GM12892 (cell line): ENCODE data around the gene ARL2BP.

Experiments
- POLR2A ChIP-seq: IDR thresholded peaks from 2 replicates; pipeline ENCODE4 v1.6.1; 2011; ENCODE audit warnings: low read depth, low read length, control low read depth
- POLR2AphosphoS5 ChIP-seq: IDR thresholded peaks from 2 replicates; pipeline ENCODE4 v1.6.1; 2011; ENCODE audit warnings: low read depth, low read length, control low read depth
- TAF1 ChIP-seq: IDR thresholded peaks from 2 replicates; pipeline ENCODE4 v1.6.1; 2011; ENCODE audit warnings: low read depth, mild to moderate bottlenecking, control low read depth, low read length, borderline replicate concordance

DNA sequence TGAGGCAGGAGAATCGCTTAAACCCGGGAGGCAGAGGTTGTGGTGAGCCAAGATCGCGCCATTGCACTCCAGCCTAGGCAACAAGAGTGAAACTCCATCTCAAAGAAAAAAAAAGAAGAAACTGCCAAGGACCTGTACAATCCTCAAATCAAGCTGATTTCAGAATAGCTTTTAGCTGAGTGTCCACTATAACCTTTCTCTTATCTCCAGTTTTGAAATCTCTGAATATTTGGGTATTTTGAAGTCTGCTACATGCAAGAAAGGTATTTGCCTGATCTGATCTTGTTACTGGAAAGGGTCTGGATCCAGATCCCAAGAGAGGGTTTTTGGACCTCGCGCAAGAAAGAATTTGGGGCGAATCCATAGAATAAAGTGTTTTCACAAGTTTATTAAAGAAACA, 19.1 kb upstream of the ARL2BP start:
- no peak for TF ChIP-seq POLR2A
- TF ChIP-seq POLR2AphosphoS5, result no peak
- TF ChIP-seq TAF1, result no peak
